HG03354 (cell line): ENCODE measurements around the gene ADGRD1.

Experiments used
- ATAC-seq: cut with Tn5 transposase; IDR thresholded peaks from one replicate; pipeline ENCODE4 v1.9.1; 2021; ENCODE audit warnings: mild to moderate bottlenecking; ENCODE audit not compliant: unreplicated experiment, poor library complexity, severe bottlenecking

ADGRD1 gene

DNA sequence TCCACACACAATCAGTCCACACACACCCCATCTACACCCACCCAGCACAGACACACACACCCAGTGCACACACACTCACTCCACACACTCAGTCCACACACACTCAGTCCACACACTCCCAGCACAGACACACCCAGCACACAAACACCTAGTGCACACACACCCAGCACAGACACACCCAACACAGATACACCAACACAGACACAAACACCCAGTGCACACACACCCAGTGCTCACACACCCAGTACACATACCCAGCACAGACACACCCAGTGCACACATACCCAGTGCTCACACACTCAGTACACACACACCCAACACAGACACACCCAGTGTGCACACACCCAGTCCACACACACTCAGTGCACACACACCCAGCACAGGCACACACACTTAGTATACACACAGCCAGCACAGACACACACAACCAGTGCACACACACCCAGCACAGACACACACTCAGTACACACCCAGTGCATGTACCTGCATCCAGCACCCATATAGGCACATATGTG lies 63.8 kb downstream of the ADGRD1 start:
- ATAC-seq: no peak

DNA sequence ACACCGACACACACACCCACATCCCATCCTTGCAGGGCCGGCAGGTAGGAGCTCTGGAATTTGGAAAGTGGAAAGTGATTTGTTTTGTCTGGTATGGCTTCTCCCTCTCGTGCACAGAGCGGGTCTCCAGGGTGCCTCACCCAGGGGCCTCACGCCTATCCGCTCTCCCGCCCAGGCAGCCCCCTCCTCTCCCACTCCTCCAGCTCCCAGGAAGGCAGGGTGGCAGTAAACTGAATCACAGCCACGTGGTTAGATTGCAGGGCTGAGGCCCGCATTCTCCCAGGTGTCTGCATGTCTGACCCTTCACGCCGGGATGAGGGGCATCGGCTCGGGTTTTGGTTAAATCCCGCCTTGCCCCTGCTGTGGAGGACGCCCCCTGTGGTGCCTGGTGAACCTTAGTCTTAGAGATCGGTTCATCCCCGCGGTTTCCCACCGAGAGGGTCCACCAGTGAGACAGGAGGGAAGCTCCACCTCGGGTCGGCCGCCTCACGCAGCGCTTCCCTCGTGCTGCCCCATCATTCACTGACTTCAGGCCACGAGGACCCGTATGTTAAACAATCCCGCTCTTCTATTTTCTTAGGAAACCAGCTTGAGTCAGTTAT lies 64.4 kb downstream of the ADGRD1 start:
- ATAC-seq: no peak

DNA sequence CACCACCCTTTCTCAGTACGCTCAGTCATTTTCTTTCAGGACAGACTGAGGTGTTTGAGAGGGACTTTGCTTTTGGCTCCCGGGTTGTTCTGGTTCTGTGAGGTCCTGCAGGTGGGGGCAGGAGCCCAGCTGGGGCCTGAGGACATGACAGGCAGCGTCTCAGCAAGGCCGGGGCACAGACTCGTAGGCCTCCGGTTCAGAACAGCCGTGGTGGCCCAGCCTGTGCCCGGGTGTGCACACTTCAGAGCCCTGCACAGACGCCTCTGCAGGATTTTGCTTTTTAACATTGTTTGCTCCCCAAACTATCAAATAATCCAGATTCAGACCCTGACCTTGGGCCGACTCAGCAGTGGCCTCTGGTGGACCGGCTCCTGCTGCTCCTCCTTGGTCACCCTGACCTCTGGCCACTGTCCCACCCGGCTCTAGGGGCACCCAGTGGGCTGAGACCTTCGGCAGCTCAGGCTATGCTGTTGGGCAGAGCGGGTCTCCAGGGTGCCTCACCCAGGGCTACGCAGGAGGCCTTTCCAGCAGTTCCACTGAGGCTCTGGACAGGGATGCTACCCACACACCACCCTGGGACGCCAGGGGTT lies 65.2 kb downstream of the ADGRD1 start:
- ATAC-seq: no peak

DNA sequence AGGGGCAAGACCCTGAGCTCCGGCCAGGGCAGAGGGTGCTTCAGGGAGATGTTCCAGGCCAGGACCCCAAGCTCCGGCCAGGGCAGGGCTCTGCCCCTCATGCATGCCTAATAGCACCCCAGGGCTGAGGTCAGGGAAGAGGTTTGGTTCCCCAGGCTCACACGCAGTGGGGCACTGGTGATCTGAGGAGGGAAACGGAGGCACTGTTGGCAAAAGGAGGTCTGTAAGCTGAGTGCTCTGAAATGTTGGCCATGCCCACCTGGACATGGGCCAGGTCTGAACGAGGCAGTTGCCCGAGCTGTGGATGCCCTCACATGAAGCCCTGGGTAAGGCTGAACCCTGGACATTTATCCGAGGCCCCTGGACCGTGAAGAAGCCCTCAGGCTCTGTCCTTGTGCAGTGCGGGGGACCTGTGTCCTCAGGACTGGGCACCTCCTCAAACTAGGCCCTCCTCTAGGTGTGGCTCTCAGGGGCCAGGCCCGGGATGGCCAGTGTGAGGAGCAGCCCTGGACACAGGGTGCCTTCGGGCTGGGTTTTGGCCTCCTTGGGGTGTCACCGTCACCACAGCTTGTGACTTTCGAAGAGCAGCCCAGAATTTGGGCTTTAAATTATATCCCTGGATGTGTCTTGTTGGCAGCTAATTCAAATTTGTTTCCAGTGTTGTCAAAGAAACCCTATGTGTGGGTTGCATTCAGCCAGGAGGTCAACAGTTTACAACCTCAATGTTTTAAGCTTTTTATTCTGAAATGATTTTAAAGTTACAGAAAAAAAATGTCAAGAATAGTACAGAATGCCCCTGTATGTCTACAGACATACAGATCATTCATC lies 66.8 kb downstream of the ADGRD1 start:
- ATAC-seq: no peak

DNA sequence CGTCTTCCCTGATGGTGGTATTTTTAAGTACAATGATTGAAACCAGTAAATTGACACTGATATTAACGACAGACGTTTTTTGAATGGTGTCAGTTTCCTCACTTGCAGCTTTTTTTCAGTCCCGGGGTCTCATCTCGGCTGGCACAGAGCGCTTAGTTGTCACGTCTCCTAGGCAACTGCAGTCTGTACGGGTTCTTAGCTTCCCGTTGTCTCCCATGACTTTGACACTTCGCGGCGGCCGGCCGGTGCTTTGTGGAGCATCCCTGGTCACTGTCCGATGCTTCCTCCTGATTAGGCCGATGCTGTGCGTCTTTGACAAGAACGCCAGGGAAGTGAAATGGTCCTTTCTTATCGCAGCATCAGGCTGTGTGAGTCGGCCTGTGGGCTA lies 67.4 kb downstream of the ADGRD1 start:
- no peak for ATAC-seq

DNA sequence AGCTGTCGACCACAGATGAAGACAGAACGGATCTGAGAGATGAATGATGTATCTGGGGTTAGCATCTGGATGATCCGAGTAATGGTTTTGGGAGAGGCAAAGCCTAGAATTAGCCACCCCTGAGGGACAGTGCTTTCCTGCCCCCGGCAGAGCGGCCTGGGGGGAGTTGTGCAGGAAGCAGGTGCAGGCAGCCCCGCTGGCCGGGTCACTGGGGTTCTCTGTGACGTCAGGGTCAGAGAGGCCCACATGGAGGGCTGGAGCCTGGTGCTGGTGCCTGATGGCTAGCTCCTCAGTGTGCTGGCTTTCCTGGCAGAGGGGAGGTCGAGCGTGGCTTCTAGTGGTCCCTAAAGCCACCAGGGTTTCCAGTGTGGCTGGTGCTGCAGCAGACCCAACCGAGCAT lies 70.3 kb downstream of the ADGRD1 start:
- ATAC-seq: no peak

DNA sequence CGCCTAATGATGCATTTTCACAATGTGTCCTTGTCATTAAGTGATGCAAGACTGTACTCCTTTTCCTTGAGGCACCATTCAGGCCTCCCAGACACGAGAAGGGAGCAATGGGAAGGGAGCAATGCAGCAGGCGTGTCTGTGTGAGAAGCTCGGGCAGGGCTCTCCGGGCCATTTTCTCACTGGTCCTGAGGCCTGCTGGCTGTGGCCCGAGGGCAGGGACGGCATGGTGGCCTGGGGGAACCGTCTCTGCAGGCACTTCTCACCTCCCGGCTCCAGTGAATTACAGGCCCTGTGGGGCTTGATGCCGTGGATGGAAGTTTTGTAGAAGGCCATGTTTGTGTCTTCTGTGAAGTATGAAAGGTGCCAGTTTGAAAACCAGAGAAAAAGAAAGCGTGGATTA lies 71.0 kb downstream of the ADGRD1 start:
- no peak for ATAC-seq

DNA sequence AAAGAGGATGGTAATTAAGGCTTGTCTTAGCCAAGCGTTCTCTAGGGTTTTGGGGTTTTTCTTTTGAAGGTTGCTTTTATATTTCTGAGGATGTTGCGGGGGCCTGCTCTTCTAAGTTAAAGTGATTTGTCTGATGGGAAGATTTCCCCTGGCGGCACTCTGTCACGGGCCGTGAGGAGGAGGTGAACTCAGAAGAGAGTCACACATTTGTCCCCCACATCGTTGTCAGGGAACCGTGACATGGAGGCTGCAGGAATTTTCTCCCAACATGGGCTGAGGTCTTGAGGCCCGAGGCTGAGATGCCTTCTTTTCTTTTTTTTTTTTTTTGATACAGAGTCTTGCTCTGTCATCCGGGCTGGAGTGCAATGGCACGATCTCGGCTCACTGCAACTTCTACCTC lies 71.5 kb downstream of the ADGRD1 start:
- no peak for ATAC-seq

DNA sequence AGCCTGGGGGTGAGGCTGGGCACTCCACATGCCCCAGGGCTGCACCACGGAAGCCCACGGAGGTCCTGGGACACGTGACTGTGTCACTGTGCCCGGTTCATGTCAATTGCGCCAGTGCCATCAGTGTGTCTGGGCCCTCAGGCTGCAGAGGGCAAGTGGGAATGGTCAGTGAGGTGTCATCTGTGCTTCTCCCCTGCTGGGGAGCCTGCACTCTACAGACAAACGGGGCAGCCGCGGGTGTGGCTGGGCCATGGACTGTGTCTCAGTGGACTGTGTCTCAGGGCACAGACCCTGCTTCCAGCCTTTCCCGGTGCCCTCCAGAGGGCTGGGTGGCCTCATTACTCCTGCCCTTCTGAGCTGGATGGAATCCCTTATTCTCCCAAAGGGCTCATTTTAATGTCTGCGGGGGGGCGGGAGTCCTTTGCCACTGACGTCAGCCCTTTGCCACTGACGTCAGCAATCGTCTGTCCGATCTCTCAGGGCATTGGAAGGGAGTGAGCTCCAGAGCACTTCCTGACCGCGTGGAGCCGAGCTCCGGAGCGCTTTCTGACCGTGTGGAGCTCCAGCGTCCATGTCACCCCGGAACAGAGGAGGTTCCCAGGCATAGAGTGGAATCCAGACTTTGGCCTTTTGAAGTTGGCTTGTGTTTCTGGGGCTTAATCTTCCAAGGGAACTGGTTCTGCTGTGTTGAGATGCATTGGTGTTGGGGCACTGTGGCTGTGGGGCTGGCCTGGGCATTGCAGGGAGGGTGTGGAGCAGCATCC lies 72.4 kb downstream of the ADGRD1 start:
- no peak for ATAC-seq

DNA sequence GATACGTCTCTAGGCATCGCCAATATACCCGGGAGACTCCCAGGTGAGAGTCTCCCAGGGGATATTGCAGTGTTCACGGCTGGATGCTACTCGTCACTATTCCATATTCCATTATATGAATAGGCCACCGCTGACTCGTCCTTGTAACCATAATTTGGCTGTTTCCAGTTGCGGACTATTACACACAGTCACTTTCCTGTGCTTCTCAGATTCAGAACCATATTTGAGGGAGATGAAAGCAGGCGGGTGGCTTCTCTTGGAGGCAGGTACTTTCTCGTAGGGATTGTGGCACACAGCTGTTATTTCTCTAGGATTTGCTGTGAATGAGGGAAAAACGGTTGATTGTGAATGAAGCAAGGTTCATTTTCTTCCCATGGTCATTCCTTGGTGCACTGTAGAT lies 73.0 kb downstream of the ADGRD1 start:
- ATAC-seq: no peak

DNA sequence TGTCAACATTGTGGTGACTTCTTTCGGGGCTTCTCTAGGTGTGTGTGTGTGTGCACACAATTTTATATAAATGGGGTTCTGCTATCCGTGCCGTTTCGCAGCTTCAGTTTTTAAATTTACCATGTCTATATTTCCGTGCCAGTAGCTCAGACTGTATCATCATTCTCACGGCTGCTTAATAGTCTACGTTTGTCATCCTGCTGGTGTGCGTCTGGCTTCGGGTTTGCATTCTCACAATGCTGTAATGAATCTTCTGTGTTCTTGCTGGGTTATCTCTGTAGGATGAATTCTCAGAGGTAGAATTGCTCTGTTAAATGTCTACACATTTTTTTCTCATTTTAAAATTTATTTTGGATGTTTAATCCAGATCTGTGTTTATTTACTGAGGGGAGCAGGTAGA lies 73.6 kb downstream of the ADGRD1 start:
- ATAC-seq: no peak

DNA sequence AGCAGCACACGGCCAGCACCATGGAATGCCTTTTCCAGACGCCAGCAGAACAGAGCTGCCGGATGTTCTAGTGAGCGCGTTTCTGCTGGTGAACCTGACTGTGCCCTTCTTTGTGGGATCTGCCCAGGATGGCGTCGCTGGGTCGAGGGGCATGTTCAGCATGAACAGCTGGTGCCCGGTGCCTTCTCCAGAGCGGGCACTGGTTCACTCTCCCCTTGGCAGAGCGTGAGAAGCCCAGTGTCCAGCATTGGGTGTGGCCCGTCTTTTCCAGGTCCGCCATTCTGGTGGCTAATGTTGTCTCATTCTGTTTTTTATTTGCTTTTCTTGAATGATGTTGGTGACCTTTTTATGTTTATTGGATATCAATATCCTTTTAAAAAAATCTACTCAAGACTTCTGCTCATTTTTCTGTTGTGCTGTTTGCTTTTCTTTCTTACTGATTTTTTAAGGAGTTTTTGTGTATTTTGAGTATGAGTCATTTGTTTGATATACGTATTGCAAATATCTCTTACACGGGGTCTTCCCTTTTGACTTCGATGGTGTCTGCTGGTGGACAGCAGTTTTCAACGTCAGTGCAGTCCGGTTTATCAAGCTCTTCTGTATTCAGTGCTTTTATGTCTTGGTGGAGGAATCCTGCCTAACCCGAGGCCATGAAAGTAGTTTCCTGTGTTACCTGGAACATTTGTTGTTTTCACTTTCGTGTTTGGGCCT lies 74.3 kb downstream of the ADGRD1 start:
- no peak for ATAC-seq

DNA sequence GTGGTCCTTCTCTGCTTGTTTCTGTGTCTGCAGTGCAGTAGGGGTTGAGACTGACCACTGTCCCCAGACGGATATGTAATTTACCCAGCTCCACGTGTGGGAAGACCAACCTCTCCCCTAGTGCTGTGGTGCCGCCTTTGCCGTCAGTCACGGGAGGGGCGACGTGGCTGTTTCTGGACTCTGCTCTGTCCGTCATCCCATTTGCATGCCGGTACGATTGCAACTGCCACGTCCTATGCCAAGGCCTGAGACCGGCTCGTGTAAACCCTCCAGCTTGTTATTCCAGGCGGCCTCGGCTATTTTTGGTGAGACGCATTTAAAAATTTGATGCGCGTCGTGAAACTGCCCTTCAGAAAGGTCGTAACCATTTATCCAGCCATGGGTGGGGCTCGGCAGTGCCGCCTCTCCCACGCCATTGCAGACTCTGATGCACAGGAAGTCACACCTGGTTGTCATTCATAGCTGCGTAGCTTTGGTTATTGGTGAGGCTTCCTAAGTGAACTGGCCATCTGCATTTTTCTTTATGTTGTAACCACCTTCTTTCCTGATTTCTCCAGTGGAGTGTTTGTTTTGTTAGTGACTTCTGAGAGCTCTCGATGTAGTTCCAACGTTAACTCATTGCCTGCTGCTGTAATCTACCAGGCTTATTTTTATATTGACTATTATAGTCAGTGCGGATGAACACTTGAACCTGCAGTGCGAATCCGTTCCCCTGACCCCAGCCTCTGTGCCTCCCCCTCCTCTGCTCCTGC lies 75.1 kb downstream of the ADGRD1 start:
- ATAC-seq: no peak

DNA sequence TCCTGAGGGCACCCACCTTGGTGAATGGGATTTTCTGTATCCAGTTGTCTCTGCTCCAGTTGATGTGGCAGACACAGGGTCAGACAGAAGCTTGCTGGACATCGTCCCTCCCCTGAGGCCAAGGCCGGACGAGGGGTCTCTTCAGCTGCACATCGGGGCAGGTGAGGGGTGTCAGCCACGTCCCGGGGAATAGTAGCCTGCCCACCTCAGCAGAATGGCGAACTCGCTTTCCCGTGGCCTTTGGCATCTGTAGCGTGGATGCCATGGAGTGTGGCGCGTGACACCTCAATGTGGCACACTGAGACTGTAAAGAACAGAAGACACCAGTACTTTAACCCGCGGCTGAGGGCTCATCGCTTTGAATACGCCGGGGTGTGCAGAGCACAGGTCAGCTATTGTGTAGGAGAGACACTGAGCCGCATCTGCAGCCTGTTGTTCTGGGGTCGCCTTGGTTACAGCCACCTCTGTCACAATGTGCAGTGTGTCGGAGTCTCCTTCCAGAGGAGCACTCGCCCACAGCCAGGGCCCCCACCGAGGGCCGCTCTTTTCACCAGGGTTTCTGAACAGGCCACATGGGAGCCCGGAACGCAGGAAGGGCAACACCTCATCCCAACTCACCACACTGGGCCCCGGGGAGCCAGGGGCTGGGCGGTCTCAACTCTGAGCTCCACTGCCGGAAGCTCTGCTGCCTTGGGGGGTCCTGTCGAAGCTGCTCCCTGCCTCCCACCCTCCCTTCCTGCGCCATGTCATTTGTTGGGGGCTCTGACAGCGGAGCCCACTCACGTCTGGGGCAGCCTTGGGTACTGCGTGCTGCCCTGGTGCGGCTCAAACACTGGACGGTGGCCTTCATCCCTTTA lies 77.0 kb downstream of the ADGRD1 start:
- no peak for ATAC-seq

DNA sequence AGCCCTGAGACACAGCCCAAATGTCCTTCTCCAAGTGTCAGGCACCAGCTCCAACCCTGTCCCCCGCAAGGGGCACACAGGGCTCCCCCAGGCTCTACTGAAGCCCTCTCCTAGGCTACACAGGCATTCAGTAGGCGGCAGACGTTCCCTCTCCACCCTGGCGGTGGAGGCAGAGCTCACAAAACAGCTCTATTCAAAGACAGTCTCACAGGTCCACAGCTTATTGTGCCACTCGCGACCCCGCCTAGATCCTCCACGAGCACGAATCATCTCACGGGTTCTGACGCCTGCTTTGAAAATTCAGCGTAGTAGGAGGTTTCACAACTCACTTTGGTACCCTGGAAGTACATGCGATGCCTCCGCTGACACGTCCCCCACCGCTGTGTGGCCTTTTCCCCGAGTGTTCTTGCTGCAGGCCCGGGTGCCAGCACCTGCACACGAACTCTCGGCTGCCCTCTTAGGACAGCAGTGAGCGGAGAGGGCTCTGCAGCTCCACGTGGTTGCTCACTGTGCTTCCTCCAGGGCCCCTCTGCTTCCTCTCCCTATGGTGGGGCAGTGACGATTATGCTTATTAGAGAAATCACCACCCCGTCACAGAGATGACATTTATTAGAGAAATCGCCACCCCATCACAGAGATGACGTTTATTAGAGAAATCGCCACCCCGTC lies 78.5 kb downstream of the ADGRD1 start:
- no peak for ATAC-seq

DNA sequence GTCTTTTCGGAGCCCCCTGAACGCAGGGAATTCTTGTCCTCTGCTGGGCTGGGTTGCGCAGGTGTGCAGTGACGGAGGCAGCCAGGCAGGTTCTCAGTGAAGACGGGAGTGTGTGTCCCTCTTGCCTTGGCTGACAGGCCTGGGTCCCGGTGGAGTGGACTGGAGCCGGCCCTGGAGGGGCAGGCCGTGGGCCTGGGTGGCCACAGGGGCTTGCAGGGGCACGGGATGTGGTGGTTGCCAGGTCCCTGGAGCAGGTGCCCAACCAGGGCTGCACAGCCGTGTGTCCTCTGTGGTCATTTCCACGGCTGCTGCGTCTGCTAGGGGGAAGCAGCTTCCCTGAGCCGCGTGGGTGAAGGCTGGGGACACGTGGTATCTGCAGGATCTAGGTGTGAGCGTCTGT lies 79.8 kb downstream of the ADGRD1 start:
- no peak for ATAC-seq

DNA sequence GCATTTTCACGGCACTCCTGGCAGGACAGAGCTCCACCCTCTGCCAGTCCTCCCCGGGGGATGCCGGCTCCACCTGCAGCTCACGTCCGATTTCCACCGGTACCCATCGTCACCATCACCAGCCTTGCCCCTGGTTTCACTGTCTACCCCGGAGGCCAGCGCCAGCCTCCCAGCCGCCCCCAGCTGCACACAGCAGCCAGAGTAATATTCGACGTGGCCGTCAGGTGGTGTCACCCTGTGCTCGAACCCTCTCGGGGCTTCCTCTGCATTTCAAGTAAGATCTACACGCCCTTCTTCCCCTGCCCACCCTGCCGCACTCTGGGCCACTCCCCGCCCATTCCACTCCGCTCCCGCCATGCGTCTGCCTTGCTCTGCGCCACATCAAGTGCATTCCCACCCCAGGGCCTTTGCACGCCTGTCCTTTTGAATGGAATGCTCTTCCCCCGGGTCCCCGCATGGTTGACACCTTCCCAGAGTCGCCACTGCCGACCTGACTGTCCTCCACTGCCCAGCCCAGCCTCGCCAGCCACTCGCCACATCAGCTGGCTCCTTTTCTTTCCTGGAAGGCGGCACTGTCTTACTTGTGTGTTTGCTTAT lies 80.3 kb downstream of the ADGRD1 start:
- no peak for ATAC-seq
